ENCODE data around the gene NHLRC4. TPM values are rescaled to one million over a fixed set of nuclear protein-coding genes. Genes with fewer than 3 reads are reported as not detected.
A peak's percentile ranks its signal among the peaks of the same experiment; 100 is the strongest.

The NHLRC4 gene
- total RNA-seq, 2 donors from 2014 or later, result 1.1 TPM

DNA sequence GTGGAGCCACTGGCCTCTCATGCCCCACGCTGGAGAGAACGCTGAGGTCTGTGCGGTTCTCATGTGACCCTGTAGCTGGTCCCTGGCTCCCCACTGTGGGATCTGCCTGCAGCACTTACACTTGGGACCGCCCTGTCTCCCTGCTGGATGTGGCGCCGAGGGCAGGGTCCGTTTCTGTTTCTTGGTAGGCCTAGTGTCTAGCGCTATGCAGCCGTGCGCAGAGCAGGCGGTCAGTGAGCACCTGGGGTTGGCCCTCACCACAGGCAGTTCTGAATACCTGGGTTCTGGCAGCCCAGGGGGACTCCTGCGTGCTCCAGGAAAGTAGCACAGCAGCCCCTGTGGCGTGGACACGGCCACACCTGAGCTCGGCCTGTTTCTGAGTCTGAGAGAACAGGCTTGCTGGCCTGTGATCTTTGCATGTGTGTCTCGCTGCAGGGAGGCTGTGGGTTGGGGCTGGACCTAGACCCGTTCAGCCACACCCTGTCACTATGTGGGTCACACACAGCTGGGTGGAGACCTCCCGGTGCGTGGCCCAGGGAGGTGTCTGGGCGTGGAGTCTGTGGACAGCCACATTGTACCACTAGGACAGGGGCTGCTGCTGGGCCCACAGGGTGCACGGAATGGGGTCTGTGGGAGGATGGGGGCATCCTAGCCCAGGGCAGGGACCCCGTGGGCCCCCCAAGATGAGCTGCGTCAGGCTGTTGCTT, 36.5 kb upstream of the NHLRC4 start:
- Mint-ChIP-seq H3K27ac (no peak overlapping the region), H3K36me3 (ENCODE audit: low read depth) (peaks cover 3% of the 10 kb centered on the region), H3K4me3 (peak overlapping the region; percentile 73), H3K9me3 (no peaks in the 10 kb centered on the region), H3K27me3 (ENCODE audit: insufficient read depth) (no peaks in the 10 kb centered on the region), H3K4me1 (peaks cover 16% of the 10 kb centered on the region)
- no peak overlapping the region for H3K4me3 ChIP-seq (ENCODE audit: low read length)
- H3K27ac ChIP-seq (ENCODE audit: low read depth, low read length), result no peak overlapping the region
- WGBS, 2 experiments (ENCODE audit: insufficient coverage in 1 of 2, insufficient read length in 1 of 2), result 94% methylated on average over 19 to 23 of the region's 23 CpGs
- no peak overlapping the region for H3K9ac ChIP-seq (ENCODE audit: extremely low read depth, low read length, poor library complexity, severe bottlenecking)
- TF ChIP-seq, protein P1, sequence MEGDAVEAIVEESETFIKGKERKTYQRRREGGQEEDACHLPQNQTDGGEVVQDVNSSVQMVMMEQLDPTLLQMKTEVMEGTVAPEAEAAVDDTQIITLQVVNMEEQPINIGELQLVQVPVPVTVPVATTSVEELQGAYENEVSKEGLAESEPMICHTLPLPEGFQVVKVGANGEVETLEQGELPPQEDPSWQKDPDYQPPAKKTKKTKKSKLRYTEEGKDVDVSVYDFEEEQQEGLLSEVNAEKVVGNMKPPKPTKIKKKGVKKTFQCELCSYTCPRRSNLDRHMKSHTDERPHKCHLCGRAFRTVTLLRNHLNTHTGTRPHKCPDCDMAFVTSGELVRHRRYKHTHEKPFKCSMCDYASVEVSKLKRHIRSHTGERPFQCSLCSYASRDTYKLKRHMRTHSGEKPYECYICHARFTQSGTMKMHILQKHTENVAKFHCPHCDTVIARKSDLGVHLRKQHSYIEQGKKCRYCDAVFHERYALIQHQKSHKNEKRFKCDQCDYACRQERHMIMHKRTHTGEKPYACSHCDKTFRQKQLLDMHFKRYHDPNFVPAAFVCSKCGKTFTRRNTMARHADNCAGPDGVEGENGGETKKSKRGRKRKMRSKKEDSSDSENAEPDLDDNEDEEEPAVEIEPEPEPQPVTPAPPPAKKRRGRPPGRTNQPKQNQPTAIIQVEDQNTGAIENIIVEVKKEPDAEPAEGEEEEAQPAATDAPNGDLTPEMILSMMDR (conservative IDR thresholded peaks at IDR 0.05), result no peak
- H3K4me1 ChIP-seq (ENCODE audit: control insufficient read depth, insufficient read depth, low read length), result peaks cover 19% of the 10 kb centered on the region
- H3K9me3 ChIP-seq (ENCODE audit: control insufficient read depth, low read length), result no peaks in the 10 kb centered on the region
- no peak for DNase-seq
- no peaks in the 10 kb centered on the region for H3K27me3 ChIP-seq (ENCODE audit: control insufficient read depth, insufficient read depth, low read length, poor library complexity, severe bottlenecking)
- peaks cover 3% of the 10 kb centered on the region for H3K36me3 ChIP-seq (ENCODE audit: control insufficient read depth, insufficient read depth, low read length)

DNA sequence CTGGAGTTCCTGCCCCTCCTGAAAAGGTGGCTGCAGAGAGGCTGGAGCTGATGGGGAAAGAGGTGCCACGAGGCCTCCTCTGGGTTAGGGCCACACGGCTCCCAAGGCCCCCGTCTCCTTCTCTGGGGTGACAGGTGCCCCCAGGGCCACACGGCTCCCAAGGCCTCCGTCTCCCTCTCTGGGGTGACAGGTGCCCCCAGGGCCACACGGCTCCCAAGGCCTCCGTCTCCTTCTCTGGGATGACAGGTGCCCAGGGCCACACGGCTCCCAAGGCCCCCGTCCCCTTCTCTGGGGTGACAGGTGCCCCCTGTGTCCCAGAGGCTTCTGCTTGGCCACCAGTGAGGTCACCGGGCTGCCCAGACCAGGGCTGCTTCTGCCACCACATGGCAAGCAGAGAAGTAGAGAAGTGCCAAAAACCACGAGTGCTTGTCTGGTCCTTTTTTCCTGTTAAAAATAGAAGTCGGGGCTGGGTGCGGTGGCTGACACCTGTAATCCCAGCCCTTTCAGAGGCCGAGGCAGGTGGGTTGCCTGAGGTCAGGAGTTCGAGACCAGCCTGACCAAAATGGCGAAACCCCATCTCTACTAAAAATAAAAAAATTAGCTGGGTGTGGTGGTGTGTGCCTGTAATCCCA, 35.2 kb upstream of the NHLRC4 start:
- H3K27ac Mint-ChIP-seq, result no peak overlapping the region
- no peaks in the 10 kb centered on the region for H3K27me3 Mint-ChIP-seq (ENCODE audit: insufficient read depth)

DNA sequence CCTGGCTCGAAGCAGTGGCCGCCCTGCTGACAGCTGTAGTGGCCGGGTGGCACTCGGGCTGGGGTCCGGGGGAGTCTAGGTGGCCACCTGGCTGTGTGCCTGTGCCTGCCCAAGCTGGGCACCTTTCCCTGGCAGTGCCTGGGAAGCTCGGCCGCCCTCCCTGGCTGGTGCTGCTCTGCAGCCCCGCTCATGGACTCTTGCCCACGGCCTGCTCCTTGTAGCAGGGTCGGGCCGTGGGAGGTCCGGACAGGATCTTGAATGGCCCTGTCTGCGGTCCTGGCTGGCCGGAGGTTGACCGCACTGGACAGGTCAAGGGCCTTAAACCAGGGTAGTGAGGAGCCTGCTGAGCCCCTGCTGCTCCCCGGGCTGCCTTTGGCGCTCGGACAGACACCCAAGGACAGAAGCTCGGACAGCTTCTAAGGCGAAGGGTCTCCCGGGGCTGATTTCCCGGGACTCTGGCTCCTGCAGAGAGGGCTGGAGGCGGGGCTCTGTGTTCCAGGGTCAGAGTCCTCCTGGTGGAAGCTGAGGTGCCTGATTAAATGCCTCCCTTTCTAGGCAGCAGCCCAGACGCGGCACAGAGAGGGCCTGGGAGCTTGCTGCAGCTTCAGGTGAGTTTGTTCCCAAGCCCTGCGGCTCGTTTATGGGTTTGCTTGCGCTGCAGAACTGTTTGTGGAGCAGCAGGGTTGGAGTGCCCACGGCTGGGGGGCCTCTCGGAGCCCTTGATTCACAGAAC, 33.2 kb upstream of the NHLRC4 start:
- Mint-ChIP-seq H3K27me3 (ENCODE audit: insufficient read depth) (no peaks in the 10 kb centered on the region), H3K27ac (no peak overlapping the region)
- peak; percentile 84 for DNase-seq

More for the DNA sequence above, 35.2 kb upstream of the NHLRC4 start:
- Histone ChIP-seq H3K27ac (ENCODE audit: low read depth, low read length) (no peak overlapping the region), H3K36me3 (ENCODE audit: control insufficient read depth, insufficient read depth, low read length) (peaks cover 3% of the 10 kb centered on the region), H3K27me3 (ENCODE audit: control insufficient read depth, insufficient read depth, low read length, poor library complexity, severe bottlenecking) (no peaks in the 10 kb centered on the region), H3K9ac (ENCODE audit: extremely low read depth, low read length, poor library complexity, severe bottlenecking) (no peak overlapping the region), H3K9me3 (ENCODE audit: control insufficient read depth, low read length) (no peaks in the 10 kb centered on the region), H3K4me3 (ENCODE audit: low read length) (no peak overlapping the region), H3K4me1 (ENCODE audit: control insufficient read depth, insufficient read depth, low read length) (peaks cover 12% of the 10 kb centered on the region)
- DNase-seq, result no peak
- Mint-ChIP-seq H3K4me3 (no peak overlapping the region), H3K9me3 (no peaks in the 10 kb centered on the region), H3K4me1 (peaks cover 10% of the 10 kb centered on the region), H3K36me3 (ENCODE audit: low read depth) (no peaks in the 10 kb centered on the region)
- TF ChIP-seq, protein P1 (conservative IDR thresholded peaks at IDR 0.05), result no peak
- WGBS, 2 experiments (ENCODE audit: insufficient coverage in 1 of 2, insufficient read length in 1 of 2), result 96 to 100% methylated on average over 6 to 15 of the region's 16 CpGs

More for the DNA sequence above, 33.2 kb upstream of the NHLRC4 start:
- no peak overlapping the region for H3K27ac ChIP-seq (ENCODE audit: low read depth, low read length)
- WGBS, 2 experiments (ENCODE audit: insufficient coverage in 1 of 2, insufficient read length in 1 of 2), result 84 to 87% methylated on average over 26 to 30 of the region's 30 CpGs
- no peak overlapping the region for H3K4me3 ChIP-seq (ENCODE audit: low read length)
- no peak overlapping the region for H3K4me3 Mint-ChIP-seq
- H3K4me1 Mint-ChIP-seq, result peaks cover 9% of the 10 kb centered on the region
- peaks cover 12% of the 10 kb centered on the region for H3K4me1 ChIP-seq (ENCODE audit: control insufficient read depth, insufficient read depth, low read length)
- TF ChIP-seq, protein P1 (conservative IDR thresholded peaks at IDR 0.05), result peak; percentile 46
- H3K27me3 ChIP-seq (ENCODE audit: control insufficient read depth, insufficient read depth, low read length, poor library complexity, severe bottlenecking), result no peaks in the 10 kb centered on the region
- H3K36me3 ChIP-seq (ENCODE audit: control insufficient read depth, insufficient read depth, low read length), result peaks cover 9% of the 10 kb centered on the region
- H3K36me3 Mint-ChIP-seq (ENCODE audit: low read depth), result peaks cover 6% of the 10 kb centered on the region
- no peaks in the 10 kb centered on the region for H3K9me3 ChIP-seq (ENCODE audit: control insufficient read depth, low read length)
- no peaks in the 10 kb centered on the region for H3K9me3 Mint-ChIP-seq
- no peak overlapping the region for H3K9ac ChIP-seq (ENCODE audit: extremely low read depth, low read length, poor library complexity, severe bottlenecking)
